ENCODE results near the gene HAPLN2.
A peak's percentile ranks its signal among the peaks of the same experiment; 100 is the strongest.

HAPLN2 gene

DNA sequence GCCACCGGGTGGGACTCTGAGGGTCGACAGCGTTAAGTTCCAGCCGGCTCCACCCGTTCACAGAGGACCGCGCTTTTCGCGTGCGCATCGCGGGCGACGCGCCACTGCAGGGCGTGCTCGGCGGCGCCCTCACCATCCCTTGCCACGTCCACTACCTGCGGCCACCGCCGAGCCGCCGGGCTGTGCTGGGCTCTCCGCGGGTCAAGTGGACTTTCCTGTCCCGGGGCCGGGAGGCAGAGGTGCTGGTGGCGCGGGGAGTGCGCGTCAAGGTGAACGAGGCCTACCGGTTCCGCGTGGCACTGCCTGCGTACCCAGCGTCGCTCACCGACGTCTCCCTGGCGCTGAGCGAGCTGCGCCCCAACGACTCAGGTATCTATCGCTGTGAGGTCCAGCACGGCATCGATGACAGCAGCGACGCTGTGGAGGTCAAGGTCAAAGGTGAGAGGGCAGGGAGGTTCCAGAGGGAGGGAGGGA is 27.6 kb downstream of the HAPLN2 start:
- DNase-seq: no peak

DNA sequence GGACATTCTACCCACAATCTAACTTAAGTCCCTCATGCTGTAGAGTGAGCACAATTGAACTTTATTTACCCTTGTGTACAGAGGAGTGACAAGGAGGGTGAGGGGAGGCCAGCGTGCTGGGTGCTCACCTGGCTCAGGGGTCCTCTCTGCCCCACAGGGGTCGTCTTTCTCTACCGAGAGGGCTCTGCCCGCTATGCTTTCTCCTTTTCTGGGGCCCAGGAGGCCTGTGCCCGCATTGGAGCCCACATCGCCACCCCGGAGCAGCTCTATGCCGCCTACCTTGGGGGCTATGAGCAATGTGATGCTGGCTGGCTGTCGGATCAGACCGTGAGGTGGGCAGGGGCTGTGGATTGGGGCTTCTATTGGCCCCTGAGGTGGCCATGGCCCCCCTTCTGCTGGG is 28.1 kb downstream of the HAPLN2 start:
- no peak for DNase-seq

GRCh38 chr1:156648496-156648895 is 29.3 kb downstream of the HAPLN2 start:
- no peak for DNase-seq

- no peak for DNase-seq
Measured at GRCh38 chr1:156648951-156649350, 29.7 kb downstream of the HAPLN2 start.

- DNase-seq: no peak
Measured at GRCh38 chr1:156652131-156652991, 33.1 kb downstream of the HAPLN2 start.

DNA sequence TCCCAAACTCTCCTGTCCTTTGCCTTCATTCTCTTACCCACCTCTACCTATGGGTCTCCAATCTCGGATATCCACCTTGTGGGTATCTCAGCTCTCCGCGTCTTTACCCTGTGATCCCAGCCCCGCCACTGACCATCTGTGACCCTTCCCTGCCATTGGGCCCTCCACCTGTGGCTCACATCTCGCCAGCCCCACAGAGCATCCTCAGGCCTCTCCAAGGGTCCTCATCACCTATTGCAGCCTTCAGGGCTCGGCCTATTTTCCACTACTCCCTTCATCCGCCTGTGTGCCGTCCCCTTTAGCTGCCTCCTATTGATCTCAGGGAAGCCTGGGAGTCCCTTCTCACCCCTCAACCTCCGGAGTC is 33.8 kb downstream of the HAPLN2 start:
- DNase-seq: no peak

GRCh38 chr1:156654700-156655099 is 35.5 kb downstream of the HAPLN2 start:
- no peak for DNase-seq

GRCh38 chr1:156655151-156655903 is 36.1 kb downstream of the HAPLN2 start:
- no peak for DNase-seq

- DNase-seq: no peak
Measured at GRCh38 chr1:156655904-156656516, 36.8 kb downstream of the HAPLN2 start.

GRCh38 chr1:156656806-156657740 is 37.9 kb downstream of the HAPLN2 start:
- peak; percentile 25 to 72 (median 62) for DNase-seq

DNA sequence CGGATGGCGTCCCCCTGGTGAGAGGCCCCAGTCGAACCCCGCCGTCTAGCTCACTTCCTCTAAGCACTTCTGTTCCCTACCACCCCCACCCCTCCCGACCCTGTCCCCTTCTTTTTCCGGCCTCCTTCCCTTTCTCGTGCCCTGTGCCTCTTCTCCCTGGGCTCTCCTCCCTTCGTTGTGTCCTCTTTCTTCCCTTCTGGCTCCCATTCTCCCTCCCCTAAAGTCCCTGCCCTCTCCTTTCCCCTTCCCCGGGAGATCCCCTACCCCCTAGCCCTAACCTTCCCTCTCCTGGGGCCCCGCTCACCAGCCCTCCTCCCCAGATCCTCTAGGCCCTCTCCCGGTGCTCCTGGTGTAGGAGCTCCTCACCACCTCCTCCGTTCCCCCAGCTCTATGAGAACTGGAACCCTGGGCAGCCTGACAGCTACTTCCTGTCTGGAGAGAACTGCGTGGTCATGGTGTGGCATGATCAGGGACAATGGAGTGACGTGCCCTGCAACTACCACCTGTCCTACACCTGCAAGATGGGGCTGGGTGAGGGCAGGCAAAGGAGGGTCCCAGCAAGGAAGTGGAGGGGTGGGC is 38.6 kb downstream of the HAPLN2 start:
- DNase-seq: no peak

DNA sequence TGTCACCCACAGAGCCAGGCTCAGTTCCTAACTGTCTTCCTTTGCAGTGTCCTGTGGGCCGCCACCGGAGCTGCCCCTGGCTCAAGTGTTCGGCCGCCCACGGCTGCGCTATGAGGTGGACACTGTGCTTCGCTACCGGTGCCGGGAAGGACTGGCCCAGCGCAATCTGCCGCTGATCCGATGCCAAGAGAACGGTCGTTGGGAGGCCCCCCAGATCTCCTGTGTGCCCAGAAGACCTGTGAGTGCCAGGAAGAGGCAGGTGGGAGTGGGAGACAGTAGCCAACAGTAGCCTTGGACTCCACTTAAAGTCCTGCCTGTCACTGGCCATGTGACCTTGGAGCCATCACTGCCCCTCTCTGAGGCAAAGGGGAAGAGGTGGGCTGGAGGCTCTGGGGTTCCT is 39.3 kb downstream of the HAPLN2 start:
- DNase-seq: no peak

GRCh38 chr1:156658945-156659574 is 39.8 kb downstream of the HAPLN2 start:
- DNase-seq: no peak

GRCh38 chr1:156659661-156659987 is 40.4 kb downstream of the HAPLN2 start:
- DNase-seq: no peak

DNA sequence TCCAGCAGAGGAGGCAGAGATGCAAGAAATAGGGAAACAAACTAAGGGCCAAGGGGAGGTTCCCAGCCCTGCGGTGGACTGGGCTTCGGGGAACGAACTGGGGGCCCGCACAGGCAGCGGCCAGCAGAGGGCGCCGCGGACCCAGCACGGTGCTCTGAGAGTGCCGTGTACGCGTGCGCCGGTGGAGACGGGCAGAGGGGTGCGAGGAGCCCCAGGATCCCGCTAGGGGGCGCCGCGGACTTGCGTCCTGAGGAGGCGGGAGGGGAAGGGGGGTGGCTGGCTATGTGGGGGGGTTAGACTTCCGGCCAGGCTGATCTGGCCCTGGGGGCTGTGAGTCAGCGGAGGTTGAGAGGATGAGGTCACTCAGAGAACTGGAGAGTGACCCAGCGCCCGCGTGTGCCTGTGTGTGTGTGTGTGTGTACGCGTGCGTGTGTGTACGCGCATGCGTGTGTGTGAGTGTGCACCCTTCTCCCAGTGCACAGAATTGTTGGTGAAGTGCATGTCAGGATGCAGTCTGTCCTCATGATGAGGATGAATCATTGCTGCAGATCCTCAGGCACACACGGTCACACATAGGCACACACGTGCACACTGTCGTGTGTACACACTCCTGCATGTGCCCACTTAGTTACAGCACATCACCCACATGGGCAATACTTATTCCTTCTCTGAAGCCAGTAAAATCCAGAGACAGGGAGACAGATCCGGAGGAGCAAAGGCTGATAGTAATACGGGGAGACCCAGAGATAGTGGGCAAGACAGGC is 41.0 kb downstream of the HAPLN2 start:
- peak; percentile 77 to 91 (median 86) for DNase-seq

GRCh38 chr1:156660752-156661112 is 41.5 kb downstream of the HAPLN2 start:
- no peak for DNase-seq

- DNase-seq: no peak
Measured at GRCh38 chr1:156662005-156662799, 43.0 kb downstream of the HAPLN2 start.

DNA sequence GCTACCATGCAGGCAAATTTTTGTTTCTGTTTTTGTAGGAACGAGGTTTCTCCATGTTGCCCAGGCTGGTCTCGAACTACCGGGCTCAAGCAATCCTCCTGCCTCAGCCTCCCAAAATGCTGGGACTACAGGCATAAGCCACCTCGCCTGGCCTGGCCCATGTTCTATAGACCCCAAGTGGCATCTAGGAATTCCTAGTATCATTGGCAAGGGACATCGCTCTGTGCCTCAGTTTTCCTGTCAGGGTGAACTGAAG is 43.5 kb downstream of the HAPLN2 start:
- DNase-seq: no peak

- no peak for DNase-seq
Measured at GRCh38 chr1:156663178-156663577, 44.0 kb downstream of the HAPLN2 start.

DNA sequence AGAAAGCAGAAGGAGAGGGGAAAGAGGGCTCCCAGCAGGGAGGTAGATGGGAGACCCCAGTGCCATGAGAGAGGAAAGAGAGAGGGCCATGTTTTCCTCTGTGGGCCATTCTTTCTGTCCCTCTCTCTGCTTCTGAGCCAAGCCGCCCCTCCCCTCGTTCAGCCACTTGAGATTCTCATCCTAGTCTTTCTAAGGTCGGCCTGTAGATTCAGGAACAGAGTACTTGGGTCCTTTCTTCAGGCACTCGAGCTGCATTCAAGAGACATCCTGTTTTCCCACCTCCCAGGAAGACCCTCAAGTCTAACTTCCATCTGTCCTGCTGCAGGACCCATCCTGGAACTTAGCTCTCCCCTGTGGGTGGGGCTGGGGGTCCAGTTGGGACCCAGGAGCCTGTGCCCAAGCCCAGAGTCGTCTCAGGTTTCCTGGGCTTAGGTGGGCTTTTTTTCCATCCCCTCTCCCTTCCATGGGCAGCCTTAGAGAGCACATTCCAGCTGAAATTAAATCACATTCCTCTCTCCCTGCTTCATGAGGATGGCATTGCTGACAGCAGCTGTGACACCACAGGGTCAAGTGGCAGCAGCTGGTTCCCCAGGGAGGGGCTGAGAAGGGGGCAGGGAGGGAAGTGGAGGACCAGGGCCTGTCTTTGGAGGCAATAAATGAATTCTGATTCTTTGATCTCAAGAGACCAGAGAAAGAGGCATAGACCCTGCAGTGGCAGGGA is 45.0 kb downstream of the HAPLN2 start:
- no peak for DNase-seq
